GM21360 (cell line): Measurements from ENCODE around the gene ARHGAP32.

Experiments
- ATAC-seq: cut with Tn5 transposase; IDR thresholded peaks from one replicate; pipeline ENCODE4 v1.9.1; 2021; ENCODE audit warnings: mild to moderate bottlenecking, moderate library complexity; ENCODE audit not compliant: unreplicated experiment

ARHGAP32 gene

GRCh38 chr11:129192150-129192549 is at the start of gene ARHGAP32:
Gene ARHGAP32 (minus strand): TSS chr11:129192325. CDS start chr11:129192198, 127 bp downstream.
- ATAC-seq, result no peak

GRCh38 chr11:129239207-129239606 is 47.1 kb upstream of the ARHGAP32 start:
- no peak for ATAC-seq

- ATAC-seq, result peak; percentile 70
Observed at GRCh38 chr11:129237880-129238638, 45.9 kb upstream of the ARHGAP32 start.

- ATAC-seq, result no peak
Observed at GRCh38 chr11:129237456-129237855, 45.3 kb upstream of the ARHGAP32 start.

- no peak for ATAC-seq
Observed at GRCh38 chr11:129236850-129237249, 44.7 kb upstream of the ARHGAP32 start.

GRCh38 chr11:129234978-129235377 is 42.9 kb upstream of the ARHGAP32 start:
- no peak for ATAC-seq

GRCh38 chr11:129230006-129230405 is 37.9 kb upstream of the ARHGAP32 start:
- no peak for ATAC-seq

GRCh38 chr11:129226207-129226798 is 34.2 kb upstream of the ARHGAP32 start:
- ATAC-seq, result no peak

GRCh38 chr11:129225190-129225589 is 33.1 kb upstream of the ARHGAP32 start:
- ATAC-seq, result no peak

GRCh38 chr11:129224538-129224937 is 32.4 kb upstream of the ARHGAP32 start:
- ATAC-seq, result no peak

- ATAC-seq, result no peak
Observed at GRCh38 chr11:129223701-129224149, 31.6 kb upstream of the ARHGAP32 start.

GRCh38 chr11:129223260-129223659 is 31.1 kb upstream of the ARHGAP32 start:
- no peak for ATAC-seq

- no peak for ATAC-seq
Observed at GRCh38 chr11:129222158-129222557, 30.0 kb upstream of the ARHGAP32 start.

GRCh38 chr11:129215506-129216245 is 23.6 kb upstream of the ARHGAP32 start:
- no peak for ATAC-seq

GRCh38 chr11:129214710-129215295 is 22.7 kb upstream of the ARHGAP32 start:
- ATAC-seq, result no peak

GRCh38 chr11:129213261-129213660 is 21.1 kb upstream of the ARHGAP32 start:
- ATAC-seq, result no peak

GRCh38 chr11:129211397-129211796 is 19.3 kb upstream of the ARHGAP32 start:
- ATAC-seq, result no peak

GRCh38 chr11:129210831-129211181 is 18.7 kb upstream of the ARHGAP32 start:
- ATAC-seq, result no peak

GRCh38 chr11:129209891-129210830 is 18.0 kb upstream of the ARHGAP32 start:
- ATAC-seq, result no peak

- no peak for ATAC-seq
Observed at GRCh38 chr11:129208863-129209262, 16.7 kb upstream of the ARHGAP32 start.
